Prostate gland (tissue), 2 donors: ENCODE measurements around the gene ZNF782. TPM values are rescaled to one million over a fixed set of nuclear protein-coding genes. Genes with fewer than 3 reads are reported as not detected.

Experiments
- total RNA-seq, 2 donors: library from RNA; depleted of rRNA; stranded (reverse); fragments of >200 nt; gene quantifications; one replicate each; pipeline ENCODE4 v1.1.0, GENCODE V29; 2016

ZNF782 gene
- total RNA-seq, 2 donors from 2014 or later, result 15.8 to 30.9 TPM

Other genes with a start within 250 kb of the ZNF782 start
- 10 to 100 TPM; 27.0 to 34.7 TPM for gene CDC14B, start 234.7 kb downstream of the ZNF782 start, total RNA-seq
- 10 to 100 TPM; 14.3 to 14.6 TPM for gene PRXL2C, start 199.2 kb downstream of the ZNF782 start, total RNA-seq
- gene ZNF510, start 76.4 kb downstream of the ZNF782 start, total RNA-seq, result 10 to 100 TPM in 1 of 2 donors, 1 to 10 TPM in 1; 9.8 to 21.5 TPM
- not detected for gene NUTM2G, start 74.3 kb upstream of the ZNF782 start, total RNA-seq
- gene CTSV, start 184.6 kb upstream of the ZNF782 start, total RNA-seq, result 100 to 1,000 TPM in 1 of 2 donors, 1 to 10 TPM in 1; 1.3 to 277 TPM